GM19025 (cell line): ENCODE data around the gene SHMT1.
"Not testable (repeated sequence)": the region's sequence is repeated elsewhere in the genome, so short reads cannot be mapped to it uniquely, and the experiment has no call there.

Source experiments
- ATAC-seq: cut with Tn5 transposase; IDR thresholded peaks from one replicate; pipeline ENCODE4 v1.9.1; 2021; ENCODE audit warnings: mild to moderate bottlenecking, low read depth, moderate library complexity; ENCODE audit not compliant: unreplicated experiment

SHMT1 gene

GRCh38 chr17:18363101-18364049 is at the start of gene SHMT1:
SHMT1 (minus strand) TSS chr17:18363550; CDS start chr17:18355981, 7,569 bp downstream.
- peak; percentile 97 for ATAC-seq

GRCh38 chr17:18412001-18412538 is 48.7 kb upstream of the SHMT1 start:
- not testable (repeated sequence) for ATAC-seq

GRCh38 chr17:18411377-18411864 is 48.1 kb upstream of the SHMT1 start:
- not testable (repeated sequence) for ATAC-seq

- ATAC-seq: not testable (repeated sequence)
These were observed 47.4 kb upstream of the SHMT1 start for GRCh38 chr17:18410736-18411135.

GRCh38 chr17:18409321-18409720 is 46.0 kb upstream of the SHMT1 start:
- ATAC-seq: not testable (repeated sequence)

GRCh38 chr17:18408906-18409305 is 45.6 kb upstream of the SHMT1 start:
- ATAC-seq: not testable (repeated sequence)

- peak; percentile 72 for ATAC-seq
These were observed 40.3 kb upstream of the SHMT1 start for GRCh38 chr17:18403604-18404003.

- ATAC-seq: not testable (repeated sequence)
These were observed 39.8 kb upstream of the SHMT1 start for GRCh38 chr17:18403166-18403565.

- ATAC-seq: not testable (repeated sequence)
These were observed 38.7 kb upstream of the SHMT1 start for GRCh38 chr17:18401872-18402590.

GRCh38 chr17:18388728-18389127 is 25.4 kb upstream of the SHMT1 start:
- ATAC-seq: not testable (repeated sequence)

GRCh38 chr17:18388266-18388665 is 24.9 kb upstream of the SHMT1 start:
- not testable (repeated sequence) for ATAC-seq

- not testable (repeated sequence) for ATAC-seq
These were observed 24.2 kb upstream of the SHMT1 start for GRCh38 chr17:18387583-18387982.

- not testable (repeated sequence) for ATAC-seq
These were observed 20.9 kb upstream of the SHMT1 start for GRCh38 chr17:18384271-18384670.

- ATAC-seq: not testable (repeated sequence)
These were observed 19.7 kb upstream of the SHMT1 start for GRCh38 chr17:18383079-18383481.

GRCh38 chr17:18382441-18383078 is 19.2 kb upstream of the SHMT1 start:
- ATAC-seq: no peak

- no peak for ATAC-seq
These were observed 18.5 kb upstream of the SHMT1 start for GRCh38 chr17:18381953-18382245.

GRCh38 chr17:18381158-18381952 is 18.0 kb upstream of the SHMT1 start:
- no peak for ATAC-seq

GRCh38 chr17:18380471-18381157 is 17.3 kb upstream of the SHMT1 start:
- no peak for ATAC-seq
